Activated CD4-positive, alpha-beta T cell treated with anti-CD3 and anti-CD28 coated beads, Interleukin-2, amount 50 U/mL, for 24 hours (primary cell): ENCODE results near the gene NPFF.
"Not testable (repeated sequence)": the region's sequence is repeated elsewhere in the genome, so short reads cannot be mapped to it uniquely, and the experiment has no call there.

ENCODE experiments used
- DNase-seq, 2 donors: peaks; one replicate each; pipeline ENCODE4 v3.0.0-alpha.2; 2020; ENCODE audit warnings: low read depth in 1 of 2, low spot score in 1 of 2

NPFF gene, protein sequence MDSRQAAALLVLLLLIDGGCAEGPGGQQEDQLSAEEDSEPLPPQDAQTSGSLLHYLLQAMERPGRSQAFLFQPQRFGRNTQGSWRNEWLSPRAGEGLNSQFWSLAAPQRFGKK

DNA sequence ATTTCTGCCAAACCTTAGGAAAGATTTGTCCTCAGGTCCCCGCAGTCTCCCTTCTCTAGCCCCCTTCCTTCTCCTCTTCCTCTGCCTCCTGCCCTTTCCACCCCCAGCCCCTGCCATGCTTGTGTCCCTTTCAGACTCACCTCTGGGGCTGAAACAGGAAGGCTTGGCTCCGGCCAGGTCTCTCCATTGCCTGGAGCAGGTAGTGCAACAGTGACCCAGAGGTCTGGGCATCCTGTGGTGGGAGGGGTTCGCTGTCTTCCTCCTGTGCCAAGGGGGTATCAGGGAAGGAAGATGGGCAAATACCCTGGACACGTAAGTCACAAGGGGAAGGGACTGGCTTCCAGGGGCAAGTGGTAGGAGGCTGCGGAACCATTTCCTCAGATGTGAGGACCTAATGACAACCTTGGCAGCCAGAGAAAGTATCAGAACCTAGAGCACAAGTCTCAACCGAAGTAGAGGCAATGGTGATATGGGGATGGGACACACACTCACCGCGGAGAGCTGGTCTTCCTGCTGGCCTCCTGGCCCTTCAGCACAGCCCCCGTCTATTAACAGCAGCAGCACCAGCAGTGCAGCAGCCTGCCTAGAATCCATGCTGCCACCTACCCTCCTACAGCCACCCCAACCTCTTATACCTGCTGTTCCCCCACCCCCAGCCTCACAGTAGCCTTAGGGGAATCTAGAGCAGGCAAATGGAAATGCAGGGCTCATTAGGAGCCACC, at the start of gene NPFF:
NPFF (minus strand) TSS at position 604 of the 722 bp plus-strand sequence; CDS start at position 594, 10 bp downstream.
- no peak for DNase-seq

- no peak for DNase-seq
These were observed 45.4 kb upstream of the NPFF start for GRCh38 chr12:53552361-53553327.

- DNase-seq: no peak
These were observed 44.6 kb upstream of the NPFF start for GRCh38 chr12:53551889-53552291.

DNA sequence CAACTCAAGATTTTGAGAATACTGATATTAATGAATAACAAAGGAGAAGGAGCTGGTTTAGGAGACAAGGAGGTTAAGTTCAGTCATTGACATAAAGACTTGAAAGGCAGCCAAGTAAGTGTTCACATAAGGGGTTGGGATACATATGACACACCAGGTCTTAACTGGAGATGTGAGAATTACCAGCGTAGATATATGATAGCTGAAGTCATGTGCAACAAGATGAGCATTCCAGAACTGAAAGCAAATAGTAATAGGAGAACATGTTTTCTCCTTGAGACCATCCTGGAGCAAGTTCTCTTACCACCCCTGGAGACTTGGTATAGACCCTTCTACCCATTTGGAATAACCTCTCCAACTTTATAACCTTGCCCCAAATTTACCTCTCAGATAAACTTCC, 43.3 kb upstream of the NPFF start:
- no peak for DNase-seq

GRCh38 chr12:53550131-53550530, 42.8 kb upstream of the NPFF start:
- DNase-seq: not testable (repeated sequence)

DNA sequence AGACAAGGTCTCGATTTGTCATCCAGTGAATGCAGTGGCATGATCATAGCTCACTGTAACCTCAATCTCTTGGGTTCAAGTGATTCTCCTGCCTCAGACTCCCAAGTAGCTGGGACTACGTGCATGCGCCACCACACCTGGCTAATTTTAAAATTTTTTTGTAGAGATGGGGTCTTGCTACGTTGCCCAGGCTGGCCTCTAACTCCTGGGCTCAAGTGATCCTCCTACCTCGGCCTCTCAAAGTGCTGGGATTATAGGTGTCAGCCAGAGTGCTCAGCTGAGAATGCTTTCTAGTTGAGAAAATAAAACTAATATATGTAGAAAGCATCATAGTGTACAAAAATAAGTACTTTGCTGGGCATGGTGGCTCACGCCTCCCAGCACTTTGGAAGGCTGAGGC, 41.1 kb upstream of the NPFF start:
- not testable (repeated sequence) for DNase-seq

GRCh38 chr12:53543539-53543938, 36.3 kb upstream of the NPFF start:
- DNase-seq: peak in 1 of 2 donors; percentile 43

GRCh38 chr12:53539526-53539925, 32.2 kb upstream of the NPFF start:
- no peak for DNase-seq

DNA sequence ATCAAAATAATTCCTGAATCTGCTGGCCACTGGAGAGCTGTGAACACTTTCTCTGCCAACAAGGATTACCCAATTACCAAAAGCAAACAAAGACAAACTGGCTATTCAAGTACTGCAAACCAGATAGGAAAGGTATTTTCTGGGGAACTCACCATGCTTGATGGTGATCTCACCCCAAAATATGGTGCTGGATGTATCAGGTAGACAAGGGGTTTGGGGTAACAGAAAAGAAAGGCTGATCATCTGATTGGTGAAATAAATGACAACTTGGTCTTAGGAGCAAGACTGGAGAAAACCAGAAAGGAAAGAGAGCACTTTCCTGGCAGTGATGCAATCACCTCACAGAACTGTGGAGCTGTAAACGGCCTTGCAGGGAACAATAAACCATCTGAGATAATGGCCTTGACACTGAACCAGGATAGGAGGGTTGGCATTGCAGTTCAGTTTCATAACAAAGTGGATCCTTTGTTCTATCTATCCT, 31.0 kb upstream of the NPFF start:
- DNase-seq: no peak

DNA sequence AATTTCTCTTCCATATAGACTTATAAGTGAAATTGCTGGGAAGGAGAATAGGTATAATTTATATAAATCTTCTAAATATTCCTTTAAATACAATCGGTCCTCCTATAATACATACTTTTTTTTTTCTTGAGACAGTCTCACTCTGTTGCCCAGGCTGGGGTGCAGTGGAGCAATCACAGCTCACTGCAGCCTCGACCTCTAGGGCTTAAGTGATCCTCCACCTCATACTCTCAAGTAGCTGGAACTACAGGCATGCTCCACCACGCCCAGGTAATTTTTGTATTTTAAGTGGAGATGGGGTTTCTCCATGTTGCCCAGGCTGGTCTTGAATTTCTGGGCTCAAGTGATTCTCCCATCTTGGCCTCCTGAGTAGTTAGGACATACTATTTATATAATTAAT, 29.7 kb upstream of the NPFF start:
- no peak for DNase-seq

GRCh38 chr12:53533471-53533870, 26.2 kb upstream of the NPFF start:
- DNase-seq: no peak

GRCh38 chr12:53532524-53533445, 25.5 kb upstream of the NPFF start:
- no peak for DNase-seq

DNA sequence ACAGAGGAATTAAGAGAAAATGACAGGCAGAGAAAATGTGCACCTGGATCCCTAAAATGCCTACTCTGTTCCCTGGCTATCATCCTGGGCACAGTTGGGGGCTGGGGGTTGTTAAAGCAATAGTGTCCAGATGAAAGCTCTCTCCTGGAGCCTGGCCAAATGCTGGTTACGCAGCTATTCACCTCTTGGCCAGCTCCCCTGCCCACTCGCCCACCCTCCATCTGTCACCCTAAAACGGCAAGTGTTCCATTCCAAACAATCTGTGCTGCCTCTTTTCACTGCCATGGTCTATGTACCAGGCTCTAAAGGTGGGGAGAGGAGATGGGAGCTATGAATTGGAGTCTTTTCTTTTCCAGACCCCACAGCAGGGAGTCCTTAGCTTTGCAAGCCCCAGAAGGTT, 24.7 kb upstream of the NPFF start:
- no peak for DNase-seq

DNA sequence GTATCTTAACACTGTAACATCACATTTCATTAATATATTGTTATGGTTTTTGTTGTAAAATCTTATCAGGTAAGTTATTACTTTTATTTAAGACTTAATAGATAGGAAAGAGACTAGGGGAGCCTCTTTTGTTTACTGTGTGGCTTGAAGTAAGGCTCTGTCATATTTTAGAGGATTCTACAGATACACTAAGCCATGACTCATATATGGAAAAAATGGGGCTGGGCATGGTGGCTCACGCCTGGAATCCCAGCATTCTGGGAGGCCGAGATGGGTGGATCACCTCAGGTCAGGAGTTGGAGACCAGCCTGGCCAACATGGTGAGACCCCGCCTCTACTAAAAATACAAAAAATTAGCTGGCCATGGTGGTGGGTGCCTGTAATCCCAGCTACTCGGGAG, 23.6 kb upstream of the NPFF start:
- no peak for DNase-seq

DNA sequence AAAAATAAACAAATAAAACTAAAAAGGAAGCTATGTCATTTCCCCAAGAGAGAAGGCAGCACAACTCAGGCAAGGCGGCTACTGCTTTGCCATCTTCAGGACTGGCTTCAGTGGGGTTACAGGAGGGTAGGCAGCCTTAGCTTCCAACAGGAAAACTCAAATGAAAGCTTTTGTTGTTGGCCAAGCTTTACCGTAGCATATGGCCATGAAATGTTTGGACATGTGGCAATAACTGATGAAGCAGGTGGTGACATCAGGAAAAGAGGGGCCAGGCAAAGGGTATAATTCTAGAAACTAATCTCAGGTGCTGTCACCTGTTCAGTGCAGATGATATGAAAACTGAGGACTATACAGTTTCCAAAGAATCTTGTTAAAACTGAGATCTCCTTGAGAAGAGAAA, 22.8 kb upstream of the NPFF start:
- DNase-seq: no peak

DNA sequence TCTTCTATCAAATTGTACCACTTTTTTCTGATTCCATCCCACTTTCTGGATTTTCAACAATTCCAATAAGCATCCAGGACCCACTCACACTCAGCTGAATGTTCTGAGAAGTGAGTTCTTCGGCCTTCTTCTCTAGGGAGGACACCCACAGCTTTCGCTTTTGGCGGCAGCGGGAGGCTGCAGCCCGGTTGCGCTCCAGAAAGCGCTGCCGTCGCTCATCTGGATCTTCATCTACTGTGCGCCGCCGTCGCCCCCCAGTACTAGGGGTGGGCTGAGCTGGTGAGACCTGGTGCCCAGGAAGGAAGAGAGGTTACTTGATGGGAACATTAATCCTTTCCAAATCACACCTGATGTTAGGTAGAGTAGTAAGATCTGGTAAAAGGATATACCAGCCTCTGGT, 17.2 kb upstream of the NPFF start:
- DNase-seq: no peak

DNA sequence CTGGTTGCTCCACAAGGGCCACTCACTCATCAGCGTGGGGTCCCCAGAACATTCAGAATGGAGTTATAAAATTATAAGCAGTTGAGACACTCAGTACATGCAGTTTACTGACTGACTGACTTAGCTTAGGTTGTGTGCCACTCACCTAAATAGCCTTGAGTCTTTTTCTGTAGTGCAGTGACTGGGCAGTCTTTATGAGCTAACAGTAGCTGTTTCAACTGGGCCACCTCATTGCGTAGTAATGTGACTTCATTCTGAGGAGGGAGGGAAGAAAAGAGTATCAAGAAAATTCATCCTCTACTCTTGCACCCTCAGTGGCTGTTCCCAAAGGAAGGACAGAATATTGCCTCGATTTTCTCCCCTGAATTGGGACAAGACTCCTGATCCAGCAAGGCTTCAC, 15.8 kb upstream of the NPFF start:
- DNase-seq: no peak

DNA sequence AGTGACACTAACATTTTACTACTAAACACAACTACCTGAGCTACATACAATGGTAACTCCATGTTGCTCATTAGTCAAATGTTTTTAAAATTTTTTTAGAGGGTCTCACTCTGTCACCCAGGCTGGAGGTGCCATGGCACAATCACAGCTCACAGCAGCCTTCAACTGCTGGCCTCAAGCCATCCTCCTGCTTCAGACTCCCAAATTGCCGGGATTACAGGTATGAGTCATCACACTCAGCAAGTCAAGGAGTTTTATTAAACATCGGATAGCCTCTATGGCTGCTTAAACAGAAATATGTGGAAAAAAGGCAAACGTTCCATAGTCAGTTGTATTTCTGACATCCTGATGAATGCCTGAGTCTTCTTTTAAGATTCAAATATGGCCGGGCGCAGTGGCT, 11.1 kb upstream of the NPFF start:
- DNase-seq: no peak

DNA sequence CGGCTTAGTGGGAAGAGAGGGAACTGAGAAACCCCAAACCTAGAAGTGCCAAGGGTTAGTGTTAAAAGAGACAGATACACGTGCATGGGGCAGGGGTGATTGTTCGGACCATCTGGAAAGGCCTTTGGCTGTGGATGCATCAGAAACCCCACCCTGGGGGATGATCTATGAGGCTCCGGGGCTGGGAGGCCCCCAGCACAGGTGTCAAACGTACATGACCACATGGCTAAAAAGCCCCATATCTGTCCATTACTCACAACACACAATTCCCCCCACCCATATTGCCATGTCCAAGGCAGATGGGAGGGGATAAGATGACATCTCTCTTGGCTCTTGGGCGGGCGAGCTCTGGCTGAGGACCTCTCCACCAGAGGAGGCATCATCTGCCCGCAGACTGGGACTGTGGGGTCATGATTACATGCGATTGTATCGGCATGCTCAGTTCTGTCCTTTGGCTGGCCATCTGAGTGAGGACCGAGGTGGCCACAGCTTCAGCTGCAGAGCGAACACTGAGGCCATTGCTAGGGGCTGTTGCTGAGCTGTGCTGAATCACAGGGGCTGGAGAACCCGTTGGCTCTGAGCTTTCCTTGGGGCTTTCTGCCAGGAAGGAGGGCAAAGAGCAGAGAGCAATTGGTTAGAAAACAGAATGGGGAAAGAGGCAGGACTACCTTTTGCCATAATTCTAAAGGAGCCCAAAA, 9.6 kb upstream of the NPFF start:
- DNase-seq: no peak

- no peak for DNase-seq
These were observed 8.0 kb upstream of the NPFF start for GRCh38 chr12:53515291-53515680.
